GM21423 (cell line): ENCODE data around the gene KCP.
A peak's percentile ranks its signal among the peaks of the same experiment; 100 is the strongest.

Experiments used
- ATAC-seq: cut with Tn5 transposase; IDR thresholded peaks from one replicate; pipeline ENCODE4 v1.9.1; 2021; ENCODE audit warnings: mild to moderate bottlenecking, moderate library complexity; ENCODE audit not compliant: unreplicated experiment

The KCP gene

DNA sequence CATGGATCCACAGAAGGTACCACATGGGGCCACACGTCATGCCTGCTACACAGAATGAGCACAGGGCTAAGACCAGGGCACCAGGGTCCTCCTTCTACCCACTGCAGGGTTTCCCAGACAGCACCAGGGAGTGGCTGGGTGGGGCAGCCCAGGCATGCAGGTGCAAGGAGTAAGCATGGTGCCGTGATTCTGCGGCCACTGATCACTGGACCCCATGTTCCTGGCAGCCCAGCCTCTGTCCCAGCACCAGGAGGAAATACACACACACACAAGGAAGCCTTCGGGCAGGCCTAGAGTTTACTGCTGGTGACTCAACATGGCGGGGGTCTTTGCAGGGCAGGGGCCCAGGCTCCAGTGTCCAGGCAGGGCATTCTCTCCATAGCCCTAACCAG lies 33.9 kb downstream of the KCP start:
- no peak for ATAC-seq

DNA sequence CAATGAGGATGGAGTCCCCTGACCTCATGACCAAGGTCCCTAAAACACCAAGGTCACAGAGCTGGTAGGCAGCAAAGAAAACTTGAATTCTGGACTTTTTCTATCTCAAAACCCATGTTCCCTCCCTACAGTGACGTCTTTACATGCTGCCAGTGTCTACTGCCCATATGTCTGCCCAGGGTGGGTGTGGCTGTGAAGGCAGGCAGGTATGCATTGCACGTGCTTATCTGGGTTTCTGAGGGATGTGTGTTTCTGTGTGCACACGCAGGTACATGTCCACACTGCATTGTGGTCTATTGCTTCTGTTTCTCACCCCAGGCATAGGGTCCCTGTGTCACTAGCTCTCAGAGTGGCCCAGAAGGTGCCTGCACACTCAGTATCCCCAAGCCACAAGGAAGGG lies 34.4 kb downstream of the KCP start:
- no peak for ATAC-seq

DNA sequence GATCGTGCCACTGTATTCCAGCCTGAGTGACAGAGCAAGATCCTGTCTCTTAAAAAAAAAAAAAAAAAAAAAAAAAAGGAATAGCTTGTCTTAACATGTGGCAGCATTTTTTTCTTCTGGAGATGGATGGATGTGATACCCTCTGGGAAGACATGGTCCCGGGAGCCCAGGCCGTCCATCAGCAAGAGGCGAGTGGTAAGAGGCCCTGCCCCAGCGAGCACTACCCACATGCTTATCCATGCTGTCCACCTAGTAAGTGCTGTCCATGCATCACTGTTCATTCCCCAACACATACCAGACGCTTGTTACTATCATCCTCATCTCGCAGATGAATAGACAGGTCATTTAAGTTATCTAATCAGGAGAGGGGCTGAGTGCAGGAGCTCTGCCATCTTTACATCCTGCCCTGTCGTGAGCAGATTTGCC lies 35.0 kb downstream of the KCP start:
- ATAC-seq = no peak

DNA sequence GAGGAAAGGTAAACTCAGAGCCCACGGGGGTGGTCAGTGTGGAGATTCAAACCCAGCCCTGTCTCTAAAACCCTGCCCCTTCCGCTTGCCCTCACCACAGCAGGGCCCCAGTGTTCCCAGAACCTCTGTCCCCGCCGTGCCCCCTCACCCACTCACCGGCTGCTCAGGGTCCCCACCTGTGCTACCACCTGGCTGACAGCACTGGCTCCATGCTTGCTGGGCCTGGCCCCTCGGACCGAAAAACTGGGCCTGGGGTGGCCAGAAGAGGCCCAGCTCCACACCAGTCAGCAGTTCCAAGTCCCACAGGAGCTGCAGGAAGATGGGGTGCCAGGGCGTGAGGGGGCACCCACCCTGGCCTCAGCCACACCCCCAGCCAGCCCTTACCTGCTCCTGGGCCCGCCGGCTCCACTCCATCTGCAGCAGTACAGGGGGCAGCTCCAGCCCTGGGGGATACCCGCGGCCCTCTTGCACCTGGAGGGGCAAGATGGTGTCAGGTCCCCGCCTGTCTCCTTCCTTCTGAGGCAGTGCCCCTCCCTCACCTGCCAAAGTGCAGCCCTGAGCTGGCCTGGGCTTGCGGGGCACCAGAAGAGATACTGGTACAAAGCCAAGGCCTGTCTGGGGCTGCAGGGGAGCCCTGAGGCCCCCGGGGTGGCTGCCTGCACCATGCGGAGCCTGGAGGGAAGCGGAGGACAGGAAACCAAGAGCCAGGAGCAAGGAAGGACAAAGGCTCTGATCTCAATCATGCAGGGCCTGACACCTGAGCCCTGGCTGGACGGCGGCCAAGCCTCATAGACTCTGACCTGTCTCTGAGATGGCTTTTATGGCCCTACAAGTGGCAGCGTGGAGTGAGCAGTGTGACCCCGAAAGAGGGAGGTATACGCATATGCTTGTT lies 36.1 kb downstream of the KCP start:
- no peak for ATAC-seq

DNA sequence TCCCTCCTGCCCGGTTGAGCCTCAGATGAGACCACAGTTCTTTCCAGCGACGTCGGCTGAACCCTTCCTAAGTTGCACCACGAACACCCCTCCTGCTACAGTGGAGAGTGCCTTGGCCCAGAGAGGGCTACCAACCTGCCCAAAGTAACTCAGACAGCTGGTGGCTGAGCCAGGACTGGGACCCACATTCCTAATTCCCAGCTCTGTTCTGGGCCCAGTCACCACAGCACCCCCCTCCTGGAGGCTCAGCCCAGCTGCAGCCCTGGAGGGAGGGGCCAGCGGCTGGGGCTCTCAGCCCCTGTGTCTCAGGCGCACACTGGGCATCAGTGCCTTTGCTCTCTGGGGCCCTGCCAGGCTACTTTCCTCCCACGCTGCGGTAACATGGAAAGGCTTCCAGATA lies 37.3 kb downstream of the KCP start:
- no peak for ATAC-seq

DNA sequence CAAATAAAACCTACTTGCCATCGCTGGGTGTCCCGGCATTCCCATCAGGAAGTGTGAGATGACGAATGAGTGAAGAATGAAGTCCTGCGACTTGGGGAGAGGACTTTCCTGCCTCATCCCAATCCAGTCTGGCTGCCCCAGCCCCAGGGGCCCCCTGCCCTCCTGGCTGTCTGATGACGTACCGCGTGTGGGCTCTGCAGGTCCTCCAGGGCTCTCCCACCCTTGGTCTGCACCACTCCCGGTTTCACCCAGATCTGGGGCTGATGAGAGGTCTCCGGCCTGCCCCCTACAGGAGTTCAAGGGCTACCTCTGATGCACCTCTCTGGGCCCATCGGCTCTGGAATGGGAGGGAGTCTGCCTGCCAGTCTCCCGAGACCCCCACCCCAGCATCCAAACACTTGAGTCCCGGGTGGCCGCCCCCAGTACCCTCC lies 38.1 kb downstream of the KCP start:
- no peak for ATAC-seq

DNA sequence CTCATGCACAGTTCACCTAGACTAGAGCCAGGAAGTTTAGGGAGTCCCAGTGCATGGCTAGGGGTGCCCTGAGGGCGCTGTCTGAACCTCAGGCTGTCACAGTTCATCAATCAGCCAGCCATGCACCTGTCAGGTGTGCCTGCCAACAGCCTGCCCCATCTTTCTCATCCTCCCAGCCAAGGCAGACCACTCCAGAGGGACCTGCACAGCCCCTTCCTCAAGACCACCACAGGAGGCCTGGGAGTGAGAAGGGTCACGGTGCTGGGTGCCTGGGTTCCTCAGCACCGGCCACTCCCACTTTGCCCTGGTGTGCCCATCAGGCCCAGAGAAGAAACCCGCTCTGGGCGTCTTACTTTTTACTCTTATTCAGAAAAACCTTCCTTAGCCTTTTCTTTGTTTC lies 39.5 kb downstream of the KCP start:
- ATAC-seq = no peak

DNA sequence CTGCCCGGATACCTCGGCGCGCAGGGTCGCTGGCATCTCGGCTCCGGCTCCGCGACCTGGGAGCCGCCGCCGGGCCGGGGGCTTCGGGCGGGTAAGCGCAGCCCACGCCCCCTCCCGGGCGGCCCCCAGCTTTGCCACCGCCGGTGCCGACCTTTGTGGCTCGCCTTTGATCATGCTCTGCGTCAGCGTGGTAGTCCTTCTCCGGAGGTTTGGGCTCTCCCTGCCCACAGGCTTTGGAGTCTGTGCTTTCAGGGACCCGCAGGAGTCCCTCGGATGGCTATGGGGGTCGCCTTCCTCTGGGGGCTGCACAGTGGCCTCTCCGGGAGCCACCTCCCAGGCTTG lies 40.6 kb downstream of the KCP start:
- peak; percentile 19 for ATAC-seq

DNA sequence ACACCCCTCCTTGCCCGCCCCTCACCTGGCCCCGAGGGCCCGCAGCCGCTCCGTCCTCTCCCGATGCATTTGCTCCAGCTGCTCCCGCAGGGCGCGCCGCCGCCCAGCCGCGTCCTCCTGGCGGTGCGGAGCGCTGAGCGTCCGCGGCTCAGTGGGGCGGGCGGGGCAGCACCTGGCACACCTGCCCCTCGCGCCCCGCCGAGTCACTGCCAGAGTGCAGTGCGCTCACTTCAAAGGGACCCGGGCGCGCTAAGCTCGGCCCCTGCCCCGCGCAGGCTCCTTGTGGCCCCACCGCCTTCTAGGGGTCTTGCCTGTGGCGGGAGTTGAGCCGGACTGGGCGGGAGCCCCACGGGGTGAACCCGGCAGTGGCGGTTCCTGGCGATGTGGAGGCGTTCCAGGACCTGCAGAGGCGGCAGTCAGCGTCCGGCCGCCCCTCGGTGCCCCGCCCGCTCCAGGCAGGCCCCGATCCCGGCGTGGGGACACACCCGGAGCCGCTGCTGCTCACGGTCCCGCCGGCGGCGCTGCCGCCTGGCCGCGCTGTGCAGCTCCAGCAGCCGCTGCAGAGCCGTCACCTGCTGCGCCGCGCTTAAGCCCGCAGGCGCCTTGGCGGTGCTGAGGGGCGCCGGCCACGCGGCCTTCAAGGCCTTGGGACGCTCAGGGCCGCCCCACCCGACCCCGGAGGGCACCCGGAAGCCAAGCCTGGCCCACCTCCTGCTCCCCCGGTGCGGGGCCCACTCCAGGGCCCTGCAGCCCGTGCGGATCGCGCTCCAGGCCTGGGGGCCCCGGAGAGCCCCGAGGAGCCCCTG lies 41.2 kb downstream of the KCP start:
- ATAC-seq = peak; percentile 53

DNA sequence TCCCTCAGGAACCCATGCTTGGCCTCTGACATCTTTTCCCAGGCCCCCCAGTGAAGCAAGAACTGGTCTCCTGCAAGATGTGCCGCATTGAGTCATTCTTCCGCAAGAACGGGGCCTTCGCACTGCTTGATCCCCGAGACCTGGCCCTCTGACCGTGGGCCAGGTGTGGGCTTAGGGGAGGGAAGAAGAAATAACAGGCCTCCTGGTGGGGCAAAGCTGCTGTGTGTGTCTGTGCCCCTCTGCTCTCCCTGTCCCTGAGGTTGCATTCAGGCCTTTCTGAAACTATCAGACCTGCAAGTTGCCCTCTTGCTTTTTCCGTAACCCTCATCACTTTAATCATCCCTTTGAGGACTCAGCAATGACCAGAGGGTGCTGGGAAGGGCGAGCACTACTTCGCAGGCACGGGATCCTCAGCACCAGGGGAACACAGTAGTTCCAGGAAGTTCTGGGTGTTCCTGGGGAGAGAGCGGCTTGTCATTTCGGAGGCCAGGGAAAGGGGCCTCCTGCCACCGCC lies 41.8 kb downstream of the KCP start:
- ATAC-seq = no peak

DNA sequence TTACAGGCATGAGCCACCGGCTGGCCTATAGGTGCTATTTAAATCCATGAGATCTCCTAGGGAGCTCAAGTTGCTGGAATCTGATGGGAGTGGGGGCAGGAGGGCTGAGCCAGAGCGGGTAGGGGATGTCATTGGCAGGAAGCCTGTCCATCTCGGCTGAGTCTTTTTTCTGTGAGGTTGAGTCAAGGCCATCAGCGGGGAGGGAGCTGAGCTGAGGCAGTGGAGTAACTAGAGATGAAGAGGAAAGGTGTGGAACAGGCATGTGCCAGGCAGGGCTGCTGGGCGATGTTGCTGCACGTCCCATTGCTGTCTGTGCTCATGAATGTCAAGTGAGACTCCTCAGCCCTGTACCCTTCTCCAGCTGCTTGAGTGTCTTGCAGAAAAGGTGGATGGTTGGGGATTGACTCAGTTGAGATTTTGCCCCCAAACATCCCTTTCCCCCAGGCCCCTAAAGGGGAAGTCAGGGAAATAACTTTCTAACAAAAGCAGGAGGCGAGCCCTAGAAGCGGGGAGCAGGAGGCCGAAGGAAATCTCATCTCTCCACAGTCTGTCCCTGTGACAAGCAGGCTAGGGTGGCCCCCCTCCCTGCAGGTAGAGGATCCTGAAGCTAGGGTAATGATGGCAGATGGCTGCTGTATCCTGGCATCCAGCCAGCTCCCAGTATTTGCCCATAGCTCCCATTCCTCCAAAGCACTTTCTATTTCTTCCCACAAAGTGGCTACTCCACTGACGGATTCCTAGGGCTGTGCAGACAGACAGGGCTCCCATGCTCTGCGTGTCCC lies 42.5 kb downstream of the KCP start:
- no peak for ATAC-seq

DNA sequence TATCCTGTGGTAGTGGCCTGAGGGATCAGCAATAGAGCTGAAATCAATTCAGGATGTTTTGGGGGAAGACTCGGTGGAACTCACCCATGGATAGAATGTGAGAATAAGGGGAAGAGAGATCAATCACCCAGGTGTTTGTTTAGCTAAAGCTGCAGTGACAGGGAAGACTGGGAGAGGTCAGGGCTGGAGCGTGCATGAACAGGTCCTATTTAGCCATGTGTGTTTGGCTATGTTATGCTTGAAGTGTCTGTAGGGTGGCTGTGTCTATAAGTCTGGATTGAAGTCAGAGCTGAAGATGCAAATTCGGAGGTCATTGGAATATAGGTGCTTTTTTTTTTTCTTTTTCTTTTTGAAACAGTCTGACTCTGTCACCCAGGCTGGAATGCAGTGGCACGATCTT lies 43.3 kb downstream of the KCP start:
- ATAC-seq = no peak

DNA sequence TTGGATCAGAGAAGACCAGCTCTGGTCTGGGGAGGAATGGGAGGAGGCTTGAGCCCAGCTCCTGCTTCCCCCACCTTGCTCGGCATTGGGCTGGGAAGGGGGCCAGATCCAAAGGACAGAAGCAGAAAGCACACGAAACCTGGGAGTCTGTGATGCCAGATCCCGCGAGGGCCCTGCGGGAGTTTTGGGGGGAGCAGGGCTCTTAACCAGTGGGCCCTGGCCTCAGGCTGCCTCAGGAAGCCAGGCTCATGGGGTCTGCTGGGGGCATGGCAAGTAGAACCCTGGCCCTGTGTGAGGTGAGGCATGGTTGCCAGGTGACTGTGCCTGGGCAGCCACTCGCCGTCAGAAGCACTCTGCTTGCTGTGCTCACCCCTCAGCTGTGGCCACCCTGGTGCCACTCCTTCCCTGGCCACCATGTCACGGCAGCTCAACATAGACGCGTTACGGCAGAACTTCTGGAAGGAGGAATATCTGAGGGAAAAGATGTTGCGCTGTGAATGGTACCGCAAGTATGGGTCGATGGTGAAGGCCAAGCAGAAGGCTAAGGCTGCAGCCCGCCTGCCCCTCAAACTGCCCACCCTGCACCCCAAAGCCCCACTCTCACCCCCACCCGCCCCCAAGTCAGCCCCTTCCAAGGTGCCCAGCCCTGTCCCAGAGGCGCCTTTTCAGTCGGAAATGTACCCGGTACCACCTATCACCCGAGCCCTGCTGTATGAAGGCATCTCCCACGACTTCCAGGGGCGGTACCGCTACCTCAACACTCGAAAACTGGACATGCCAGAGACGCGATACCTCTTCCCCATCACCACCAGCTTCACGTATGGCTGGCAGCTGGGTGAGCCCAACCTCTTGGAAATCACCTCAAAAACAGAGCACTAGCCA lies 44.3 kb downstream of the KCP start:
- no peak for ATAC-seq

DNA sequence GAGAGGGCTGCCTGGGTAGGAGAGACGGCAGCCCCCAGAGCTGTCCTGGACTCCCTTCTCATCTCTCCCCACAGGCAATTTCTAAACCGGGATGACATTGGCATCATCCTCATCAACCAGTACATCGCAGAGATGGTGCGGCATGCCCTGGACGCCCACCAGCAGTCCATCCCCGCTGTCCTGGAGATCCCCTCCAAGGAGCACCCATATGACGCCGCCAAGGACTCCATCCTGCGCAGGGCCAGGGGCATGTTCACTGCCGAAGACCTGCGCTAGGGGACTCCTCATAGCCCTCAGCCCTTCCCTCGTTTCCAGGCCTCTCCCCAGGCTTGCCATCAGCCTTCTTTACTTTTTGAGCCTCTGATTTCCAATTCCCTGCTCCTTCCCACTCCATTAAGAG lies 45.2 kb downstream of the KCP start:
- no peak for ATAC-seq

DNA sequence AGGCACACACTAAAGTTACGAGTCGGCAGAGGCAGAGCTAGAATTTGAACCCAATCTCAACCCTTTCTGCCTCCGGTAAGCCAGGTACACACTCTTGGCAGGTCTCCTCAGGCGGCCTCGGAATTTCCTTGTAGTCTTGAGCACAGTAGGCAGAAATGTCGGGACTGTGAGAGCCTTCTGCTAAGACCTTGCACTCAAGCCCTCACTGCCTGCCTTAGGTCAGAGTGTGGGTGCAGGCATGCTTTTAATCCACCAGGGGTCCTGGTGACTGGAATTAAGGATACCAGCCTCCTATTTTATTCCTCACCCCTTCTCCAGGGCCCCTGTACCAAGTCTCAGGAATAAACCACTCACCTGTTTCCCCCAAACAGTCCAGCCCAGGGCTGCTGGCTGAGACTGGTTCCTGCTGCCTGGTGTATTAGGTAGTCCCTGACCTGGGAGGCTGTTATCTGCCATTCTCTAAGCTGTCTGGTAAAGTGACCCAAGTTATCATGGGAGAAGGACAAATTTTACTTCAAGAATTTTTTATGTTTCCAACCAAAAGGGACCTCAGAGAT lies 47.0 kb downstream of the KCP start:
- peak; percentile 22 for ATAC-seq

DNA sequence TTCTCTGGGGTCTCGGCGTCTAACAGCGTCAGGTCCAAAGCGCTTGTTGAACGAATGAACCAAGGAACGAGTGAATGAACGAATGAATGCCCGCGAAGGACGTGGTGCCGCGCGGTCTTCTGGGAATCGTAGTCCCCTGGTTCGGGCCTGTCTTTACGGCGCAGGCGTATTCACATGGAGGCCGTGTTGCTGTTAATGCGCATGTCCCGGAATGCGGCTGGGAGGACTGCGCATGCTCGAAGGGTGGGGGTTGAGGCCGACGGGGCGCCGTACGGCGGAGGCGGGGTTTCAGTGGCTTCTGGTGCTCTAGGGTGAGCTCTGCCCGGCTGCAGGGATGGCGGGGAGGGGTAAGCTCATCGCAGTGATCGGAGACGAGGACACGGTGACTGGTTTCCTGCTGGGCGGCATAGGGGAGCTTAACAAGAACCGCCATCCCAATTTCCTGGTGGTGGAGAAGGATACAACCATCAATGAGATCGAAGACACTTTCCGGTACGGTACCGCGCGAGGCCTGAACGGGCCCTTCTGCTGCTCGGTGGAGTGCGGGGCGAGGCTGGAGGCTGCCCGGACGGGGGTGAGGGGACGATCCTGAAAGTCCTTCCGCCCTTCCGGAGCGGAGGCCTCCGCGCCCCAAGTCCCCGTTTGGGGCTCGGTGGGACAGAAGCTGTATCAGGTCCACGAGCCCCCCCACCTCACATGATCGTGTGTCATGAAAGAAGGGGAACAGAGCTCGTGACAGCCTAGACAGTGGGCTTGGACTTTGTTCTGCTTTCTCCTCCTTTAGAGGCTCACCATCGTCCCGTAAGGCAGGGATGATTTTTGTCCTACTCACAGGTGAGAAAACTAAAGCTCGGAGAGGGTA lies 47.7 kb downstream of the KCP start, which contains the start of gene ATP6V1F:
Gene ATP6V1F (plus strand): TSS at position 286 of the 862 bp plus-strand sequence. CDS start 49 bp downstream, at position 335.
- peak; percentile 85 for ATAC-seq

DNA sequence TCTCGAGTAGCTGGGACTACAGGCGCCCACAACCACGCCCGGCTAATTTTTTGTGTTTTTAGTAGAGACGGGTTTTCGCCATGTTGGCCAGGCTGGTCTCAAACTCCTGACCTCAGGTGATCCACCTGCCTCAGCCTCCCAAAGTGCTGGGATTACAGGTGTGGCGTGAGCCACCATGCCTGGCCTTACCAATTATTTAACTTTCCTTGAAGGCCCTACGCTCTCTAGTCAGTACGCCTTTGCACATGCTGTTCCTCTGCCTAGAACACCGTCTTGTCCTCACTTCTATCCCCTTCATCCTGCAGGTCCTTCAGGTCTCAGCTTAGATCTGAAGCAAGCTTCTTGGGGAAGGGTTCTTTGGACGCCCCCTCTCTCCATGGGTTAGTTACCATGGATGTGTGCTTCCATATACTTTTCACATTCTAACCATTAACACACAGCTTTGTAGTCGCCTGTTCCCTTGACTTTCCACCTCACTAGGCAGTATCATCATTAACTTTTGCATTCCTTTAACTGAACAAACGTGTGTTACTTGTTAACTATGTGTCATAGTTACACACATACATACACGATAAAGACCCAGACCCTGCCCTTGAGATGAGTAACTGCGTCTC lies 48.4 kb downstream of the KCP start:
- ATAC-seq = no peak
